GM19238 (cell line): ENCODE data around the gene SLC6A18.

Experiments
- DNase-seq: peaks from one replicate; pipeline ENCODE4 v3.0.0; 2011; ENCODE audit warnings: low spot score; ENCODE audit not compliant: insufficient read length

Gene SLC6A18

GRCh38 chr5:1214163-1214935 lies 10.8 kb upstream of the SLC6A18 start:
- DNase-seq, result no peak

GRCh38 chr5:1214936-1215220 lies 10.3 kb upstream of the SLC6A18 start:
- no peak for DNase-seq

GRCh38 chr5:1215320-1216096 lies 9.7 kb upstream of the SLC6A18 start:
- no peak for DNase-seq

GRCh38 chr5:1216211-1216917 lies 8.8 kb upstream of the SLC6A18 start:
- no peak for DNase-seq

- no peak for DNase-seq
Observed at GRCh38 chr5:1216918-1217295, 8.3 kb upstream of the SLC6A18 start.

GRCh38 chr5:1217596-1218206 lies 7.5 kb upstream of the SLC6A18 start:
- DNase-seq, result no peak

- no peak for DNase-seq
Observed at GRCh38 chr5:1218351-1219080, 6.7 kb upstream of the SLC6A18 start.

GRCh38 chr5:1219098-1219767 lies 5.9 kb upstream of the SLC6A18 start:
- no peak for DNase-seq

- DNase-seq, result no peak
Observed at GRCh38 chr5:1219768-1220100, 5.4 kb upstream of the SLC6A18 start.

GRCh38 chr5:1220351-1220750 lies 4.8 kb upstream of the SLC6A18 start:
- DNase-seq, result no peak

GRCh38 chr5:1220831-1221230 lies 4.3 kb upstream of the SLC6A18 start:
- no peak for DNase-seq

GRCh38 chr5:1221721-1222120 lies 3.5 kb upstream of the SLC6A18 start:
- DNase-seq, result no peak

- no peak for DNase-seq
Observed at GRCh38 chr5:1222147-1222546, 3.0 kb upstream of the SLC6A18 start.

- DNase-seq, result no peak
Observed at GRCh38 chr5:1222621-1223277, 2.4 kb upstream of the SLC6A18 start.

GRCh38 chr5:1223278-1223670 lies 1.9 kb upstream of the SLC6A18 start:
- DNase-seq, result no peak

GRCh38 chr5:1224631-1225030 lies 550 bp upstream of the SLC6A18 start:
- DNase-seq, result no peak

- DNase-seq, result no peak
Observed at GRCh38 chr5:1226231-1226630, 1.1 kb downstream of the SLC6A18 start.

GRCh38 chr5:1226839-1227581 lies 1.8 kb downstream of the SLC6A18 start:
- no peak for DNase-seq

- DNase-seq, result no peak
Observed at GRCh38 chr5:1227667-1228066, 2.5 kb downstream of the SLC6A18 start.

- no peak for DNase-seq
Observed at GRCh38 chr5:1228120-1228519, 2.9 kb downstream of the SLC6A18 start.
